HG03064 (cell line): ENCODE results near the gene LDLRAD2.
"Not testable (repeated sequence)": the region's sequence is repeated elsewhere in the genome, so short reads cannot be mapped to it uniquely, and the experiment has no call there.

Experiments used
- ATAC-seq: cut with Tn5 transposase; IDR thresholded peaks from one replicate; pipeline ENCODE4 v1.9.1; 2021; ENCODE audit warnings: low read depth; ENCODE audit not compliant: unreplicated experiment

Gene LDLRAD2

DNA sequence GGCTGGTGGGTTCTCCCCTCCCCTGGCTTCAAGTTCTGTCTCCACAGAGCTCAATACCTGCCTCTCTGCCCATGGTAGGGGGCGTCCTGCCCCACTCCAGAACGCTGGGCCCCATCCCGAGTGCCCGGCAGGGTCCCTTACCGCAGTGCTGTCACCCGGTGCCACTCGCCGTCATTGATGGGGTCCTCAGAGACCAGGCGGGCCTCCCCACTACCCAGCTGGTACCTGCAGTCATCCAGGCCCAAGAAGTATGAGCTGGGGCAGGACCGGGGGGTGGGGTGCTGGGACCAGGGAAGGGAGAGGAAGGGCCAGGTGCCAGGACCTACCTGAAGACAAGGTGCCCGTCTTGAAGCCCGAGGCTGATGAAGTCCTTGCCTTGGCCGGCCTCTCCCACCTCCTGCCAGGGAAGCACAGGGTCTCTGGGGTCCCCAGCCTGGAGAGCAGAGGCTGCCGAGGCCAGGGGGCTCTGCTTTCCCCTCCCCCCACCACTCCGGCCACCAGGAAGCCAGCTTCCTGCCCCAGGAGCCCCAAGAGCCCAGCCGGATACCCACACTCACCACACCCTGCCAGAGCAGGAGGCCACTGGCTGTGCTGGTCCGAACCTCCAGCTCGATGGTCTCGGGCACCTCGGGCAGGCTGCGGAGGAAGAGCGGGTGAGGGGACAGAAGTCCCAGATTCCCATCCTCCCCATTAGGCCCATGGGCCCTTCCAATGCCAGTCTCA is 12.1 kb downstream of the LDLRAD2 start:
- no peak for ATAC-seq

DNA sequence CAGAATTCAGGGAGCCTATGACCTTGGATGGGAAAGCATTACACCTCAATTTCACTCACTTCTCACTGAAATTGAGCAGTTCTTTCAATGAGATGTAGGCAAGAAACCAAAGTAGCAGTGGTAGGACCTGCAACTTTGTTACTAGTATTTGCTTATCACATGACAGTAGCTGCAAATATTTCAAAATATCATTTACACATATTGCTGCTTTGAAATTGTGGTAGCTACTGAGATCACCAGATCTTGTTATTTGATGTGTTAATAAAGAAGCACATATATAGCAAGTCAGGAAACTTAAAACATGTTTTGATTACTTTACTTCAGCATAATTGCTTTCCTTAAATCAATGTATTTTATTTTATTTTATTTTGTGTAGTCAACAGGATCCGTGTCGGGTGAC is 12.9 kb downstream of the LDLRAD2 start:
- no peak for ATAC-seq

DNA sequence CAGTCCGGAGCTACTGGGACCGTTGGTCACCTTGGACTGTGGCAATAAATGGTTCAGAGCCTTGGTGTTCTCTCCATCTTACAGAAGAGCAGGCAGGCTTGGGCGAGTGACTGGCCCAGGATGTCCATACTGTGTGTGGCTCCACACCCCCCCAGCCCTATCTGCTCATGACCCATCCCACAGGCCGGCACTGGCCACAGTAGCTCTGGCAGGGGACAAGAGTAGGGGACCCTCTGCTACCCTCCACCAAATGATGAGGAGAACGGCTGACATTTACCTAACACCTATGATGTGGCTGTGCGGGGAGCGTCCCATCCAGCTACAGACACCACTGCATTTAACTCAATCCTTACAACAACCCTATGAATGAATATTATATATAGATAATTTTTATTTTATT is 13.3 kb downstream of the LDLRAD2 start:
- ATAC-seq: no peak

DNA sequence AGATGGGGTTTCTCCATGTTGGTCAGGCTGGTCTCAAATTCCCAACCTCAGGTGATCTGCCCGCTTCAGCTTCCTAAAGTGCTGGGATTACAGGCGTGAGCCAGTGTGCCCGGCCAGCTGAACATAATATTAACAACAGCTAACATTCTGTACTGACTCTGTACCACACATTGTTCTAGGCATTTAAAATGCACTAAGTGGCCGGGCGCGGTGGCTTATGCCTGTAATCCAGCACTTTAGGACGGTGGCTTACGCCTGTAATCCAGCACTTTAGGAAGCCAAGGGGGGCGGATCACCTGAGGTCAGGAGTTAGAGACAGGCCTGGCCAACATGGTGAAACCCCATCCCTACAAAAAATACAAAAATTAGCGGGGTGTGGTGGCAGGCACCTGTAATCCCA is 14.6 kb downstream of the LDLRAD2 start:
- not testable (repeated sequence) for ATAC-seq

DNA sequence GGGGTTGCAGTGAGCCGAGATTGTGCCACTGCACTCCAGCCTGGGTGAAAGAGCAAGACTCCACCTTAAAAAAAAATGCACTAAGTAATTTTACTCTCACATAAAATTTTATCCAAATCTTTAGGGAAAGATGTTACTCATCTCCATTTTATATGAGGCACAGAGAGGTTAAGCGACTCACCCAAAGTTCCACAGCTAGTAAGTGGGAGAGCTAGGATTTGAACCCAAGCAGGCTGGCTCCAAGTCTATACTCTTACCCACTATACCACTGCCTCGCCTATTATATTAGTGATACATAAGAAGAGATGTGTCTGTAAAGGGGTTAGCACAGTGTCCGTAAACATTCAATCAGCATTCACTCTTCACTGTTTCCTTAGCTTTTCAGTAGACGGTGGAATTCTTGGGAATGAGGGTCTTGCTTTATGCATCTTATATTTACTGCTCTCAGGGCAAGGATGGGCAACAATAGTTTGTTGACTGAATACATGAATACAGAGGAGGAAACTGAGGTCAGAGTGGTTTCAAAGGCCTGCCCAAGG is 15.1 kb downstream of the LDLRAD2 start:
- no peak for ATAC-seq

DNA sequence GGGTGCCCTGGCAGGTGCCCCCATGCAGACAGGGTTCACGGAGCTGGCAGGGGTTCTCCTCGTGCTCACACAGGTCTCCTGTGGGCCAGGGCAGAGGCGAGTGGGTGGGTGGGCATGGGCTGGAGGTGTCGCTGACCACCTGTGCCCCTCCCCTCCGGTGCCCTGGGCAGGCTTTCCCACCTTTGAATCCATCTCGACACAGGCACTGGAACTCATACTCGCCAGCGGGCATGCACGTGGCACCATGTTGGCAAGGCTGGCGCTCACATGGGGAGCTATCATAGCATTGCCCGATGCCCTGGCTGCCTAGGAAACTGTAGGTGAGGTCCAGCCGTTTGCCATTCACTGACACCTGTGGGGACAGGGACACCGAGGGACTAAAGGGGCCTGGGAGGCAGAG is 16.0 kb downstream of the LDLRAD2 start:
- no peak for ATAC-seq

DNA sequence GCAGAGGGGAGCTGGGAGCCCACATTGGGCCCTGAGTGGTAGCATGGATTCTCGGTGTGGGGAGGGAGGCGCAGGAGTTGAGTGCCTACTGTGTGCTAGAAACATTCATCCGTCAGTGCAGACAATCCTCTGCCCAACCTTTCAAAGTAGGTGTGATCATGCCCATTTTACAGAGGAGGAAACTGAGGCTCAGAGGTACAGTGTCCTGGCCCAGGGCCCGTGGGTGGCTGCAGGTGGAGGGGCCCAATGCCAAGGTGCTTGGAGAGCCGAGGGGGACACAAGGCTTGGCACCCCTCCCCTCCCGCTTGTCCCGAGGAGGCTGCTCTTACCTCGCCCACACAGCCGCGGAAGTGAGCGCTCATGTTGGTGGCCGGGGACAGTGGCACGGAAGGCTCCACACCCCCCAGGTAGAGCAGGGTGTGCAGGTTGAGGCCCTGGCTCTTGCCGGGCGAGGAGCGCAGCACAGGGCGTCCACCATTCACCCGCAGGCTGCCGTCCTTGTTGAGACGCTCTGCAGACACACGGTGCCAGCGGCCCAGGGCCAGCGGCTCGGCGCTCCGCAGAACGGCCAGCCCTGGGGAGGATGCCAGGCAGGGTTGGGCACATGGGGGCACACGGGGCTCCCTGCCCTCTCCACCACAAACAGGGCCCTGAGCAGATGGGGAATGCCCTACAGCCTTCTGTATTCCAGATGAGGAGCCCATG is 16.6 kb downstream of the LDLRAD2 start:
- ATAC-seq: no peak

DNA sequence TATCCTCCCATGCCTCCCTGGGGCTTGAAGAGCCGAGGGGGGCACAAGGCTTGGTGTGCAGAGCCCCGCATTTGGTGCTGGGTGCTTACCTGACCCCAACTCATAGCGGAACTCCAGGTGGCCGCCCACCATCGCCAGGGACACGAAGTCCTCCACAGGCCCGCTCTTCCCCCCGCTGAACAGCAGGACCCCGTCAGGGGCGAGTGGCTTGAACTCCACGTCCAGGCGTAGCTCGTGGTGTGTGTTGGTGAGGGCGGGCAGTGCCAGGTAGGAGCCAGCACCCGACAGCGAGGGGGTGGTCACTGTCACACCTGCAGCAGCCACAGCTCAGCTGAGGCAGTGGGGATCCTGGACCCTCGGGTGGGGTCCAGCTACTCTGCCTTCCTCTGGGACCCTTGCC is 17.2 kb downstream of the LDLRAD2 start:
- no peak for ATAC-seq

DNA sequence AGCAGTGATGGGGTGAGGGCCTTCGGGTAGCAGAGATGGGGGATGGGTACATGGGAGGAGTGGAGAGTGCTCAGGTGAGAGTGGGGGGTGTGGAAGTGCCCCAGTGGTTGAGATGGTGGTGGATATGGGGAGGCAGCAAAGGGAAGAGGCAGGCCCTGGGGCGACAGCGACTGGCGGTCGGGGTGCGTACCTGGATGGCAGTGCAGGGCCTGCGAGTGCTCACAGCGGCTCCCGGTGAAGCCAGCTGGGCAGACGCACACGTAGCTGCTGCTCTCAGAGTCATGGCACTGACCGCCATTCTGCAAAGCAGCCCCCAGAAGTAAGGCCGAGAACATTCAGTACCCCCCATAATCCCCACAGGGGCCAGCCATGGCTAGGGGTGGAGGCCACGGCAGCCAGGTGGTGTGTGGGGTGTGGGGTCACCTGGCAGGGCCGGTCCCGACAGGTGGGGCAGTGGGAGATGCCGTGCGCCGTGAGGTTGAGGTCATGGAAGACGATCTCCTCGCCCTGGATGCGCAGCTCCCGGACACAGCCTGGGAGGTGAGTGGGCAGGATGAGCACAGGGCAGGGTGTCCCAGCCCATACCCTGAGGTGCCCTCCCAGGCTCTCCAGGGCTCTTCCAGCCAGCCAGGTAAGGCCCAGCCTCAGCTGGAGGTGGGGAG is 18.9 kb downstream of the LDLRAD2 start:
- ATAC-seq: no peak

DNA sequence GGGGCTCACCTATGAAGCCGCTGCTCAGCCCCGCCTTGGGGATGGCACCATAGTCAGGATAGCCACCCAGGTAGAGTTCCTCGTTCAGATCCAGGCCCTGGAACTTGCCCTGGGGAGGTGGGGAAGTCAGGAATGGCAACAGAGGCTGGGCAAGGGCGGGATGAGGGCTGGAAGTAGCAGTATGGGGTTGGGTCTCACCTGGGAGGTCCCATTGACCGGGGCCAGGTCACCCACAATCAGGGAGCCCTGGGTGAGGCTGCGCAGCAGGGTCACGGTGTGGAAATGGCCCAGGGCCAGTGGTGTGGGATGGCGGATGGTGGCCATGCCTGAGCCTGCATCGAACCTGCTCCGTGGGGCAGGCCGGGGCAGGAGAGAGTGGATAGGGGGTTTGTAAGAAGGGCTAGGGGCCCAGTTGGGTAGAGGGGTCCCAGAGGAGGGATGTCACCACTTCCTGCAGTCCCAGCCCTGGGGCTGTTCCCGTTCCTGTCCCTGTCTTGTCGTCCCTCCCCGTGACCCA is 19.4 kb downstream of the LDLRAD2 start:
- no peak for ATAC-seq

DNA sequence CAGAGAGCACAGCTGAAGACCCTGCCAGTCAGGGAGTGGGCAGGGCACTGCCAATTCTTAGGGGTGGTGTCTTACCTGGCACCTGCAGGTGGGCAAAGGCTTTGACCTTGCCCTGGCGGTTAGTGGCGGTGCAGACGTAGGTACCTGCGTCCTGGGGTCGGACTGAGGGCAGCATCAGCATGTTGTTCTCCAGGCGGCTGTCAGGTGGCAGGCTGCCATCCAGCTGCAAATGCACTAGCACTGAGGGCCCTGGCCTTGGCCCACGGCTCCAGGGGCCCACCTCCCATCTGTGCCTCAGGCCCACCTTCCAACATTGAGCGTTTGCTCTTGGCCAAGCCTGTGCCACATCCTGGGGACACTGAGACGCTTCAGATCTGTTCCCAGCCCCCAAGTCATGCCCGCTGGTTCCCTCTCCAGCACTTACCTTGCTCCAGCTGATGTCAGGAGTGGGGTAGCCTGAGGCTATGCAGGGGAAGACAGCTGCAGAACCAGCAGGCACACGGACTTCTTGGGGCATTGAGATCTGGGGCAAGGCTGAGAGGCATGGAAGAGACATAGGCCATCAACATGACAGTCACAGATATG is 21.4 kb downstream of the LDLRAD2 start:
- ATAC-seq: no peak

DNA sequence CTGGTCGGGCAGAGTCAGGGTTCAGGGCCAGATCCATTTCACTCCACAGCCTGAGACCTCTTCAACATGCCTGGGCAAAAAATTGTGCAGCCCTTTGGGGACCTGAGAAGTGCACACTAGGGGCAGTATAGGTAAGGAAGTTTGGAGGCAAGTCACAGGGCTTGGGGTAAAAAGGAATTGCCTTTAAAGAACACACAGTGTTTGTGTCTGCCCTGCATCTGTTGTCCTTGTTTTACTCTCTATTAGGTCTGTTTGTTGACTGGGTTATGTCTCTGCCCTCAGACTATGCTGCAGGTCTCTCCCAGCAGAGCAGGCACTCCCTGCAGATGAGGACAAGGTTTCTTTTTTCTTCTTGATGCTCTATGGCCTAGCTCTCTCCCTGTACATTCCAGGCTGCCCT is 22.0 kb downstream of the LDLRAD2 start:
- no peak for ATAC-seq

DNA sequence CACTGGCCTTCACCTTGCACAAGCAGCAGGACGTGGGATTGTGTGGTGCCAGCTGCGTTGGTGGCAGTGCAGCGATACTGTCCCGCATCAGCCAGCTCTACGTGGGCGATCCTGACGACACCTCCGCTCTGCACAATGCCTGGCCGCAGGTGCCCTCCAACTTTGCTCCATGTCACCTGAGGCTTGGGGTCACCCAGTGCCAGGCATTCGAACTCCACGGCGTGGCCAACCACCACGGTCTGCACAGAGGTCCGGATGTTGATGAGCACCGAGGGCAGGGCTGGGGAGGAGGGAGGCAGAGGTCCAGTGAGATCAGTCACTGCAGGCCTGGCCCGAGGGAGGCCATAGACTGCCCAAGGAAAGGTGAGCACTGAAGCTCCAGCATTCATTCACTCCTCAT is 22.6 kb downstream of the LDLRAD2 start:
- ATAC-seq: no peak

DNA sequence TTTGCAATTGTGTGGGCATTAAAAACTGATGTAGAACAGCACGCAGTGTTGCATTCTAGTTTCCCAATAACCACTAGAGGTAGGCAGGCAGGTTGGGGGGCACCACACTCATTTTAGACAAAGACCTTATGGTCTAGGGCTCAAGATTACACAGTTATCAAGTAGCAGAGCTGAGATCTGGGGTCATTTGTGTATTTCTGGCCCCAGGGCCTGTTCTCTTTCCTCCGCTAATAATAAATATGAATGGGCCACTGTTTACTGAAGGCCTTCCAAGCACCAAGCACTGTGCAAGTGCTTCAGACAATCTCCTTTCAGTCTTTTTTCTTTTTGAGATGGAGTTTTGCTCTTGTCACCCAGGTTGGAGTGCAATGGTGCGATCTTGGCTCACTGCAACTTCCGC is 23.9 kb downstream of the LDLRAD2 start:
- no peak for ATAC-seq

DNA sequence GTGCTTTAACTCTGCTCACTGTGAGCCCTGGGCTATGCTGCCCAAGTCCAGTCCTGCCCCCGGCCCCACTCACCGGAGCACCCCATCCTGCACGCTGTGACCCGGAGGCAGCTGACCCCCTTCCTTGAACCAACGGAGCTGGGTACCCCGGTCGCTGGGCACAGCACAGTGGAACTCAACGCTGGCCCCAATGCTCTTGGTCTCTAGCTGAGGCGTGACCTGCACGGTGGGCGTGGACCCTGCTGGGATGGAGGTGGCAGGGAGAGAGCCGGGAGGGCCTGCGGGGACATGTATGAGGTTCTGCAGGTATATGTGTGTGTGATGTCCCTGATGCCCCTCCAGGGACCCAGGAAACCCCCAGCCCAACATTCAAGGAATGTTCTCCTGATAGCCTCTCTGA is 24.7 kb downstream of the LDLRAD2 start:
- ATAC-seq: no peak

DNA sequence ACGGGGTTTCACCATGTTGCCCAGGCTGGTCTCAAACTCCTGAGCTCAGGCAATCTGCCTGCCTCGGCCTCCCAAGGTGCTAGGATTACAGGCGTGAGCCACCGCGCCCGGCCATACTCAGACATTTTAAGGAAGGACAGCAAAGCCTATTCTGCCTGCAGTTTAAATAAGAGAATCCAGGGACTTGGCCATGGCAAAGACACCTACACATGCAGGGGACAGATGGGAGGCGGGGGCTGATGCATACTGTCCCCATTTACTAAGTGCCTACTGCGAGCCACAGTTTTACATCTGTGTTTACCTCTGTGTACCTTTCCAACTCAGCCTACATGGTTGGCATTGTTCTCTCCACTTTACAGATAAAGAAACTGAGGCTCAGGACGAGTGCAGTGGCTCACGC is 25.4 kb downstream of the LDLRAD2 start:
- no peak for ATAC-seq

DNA sequence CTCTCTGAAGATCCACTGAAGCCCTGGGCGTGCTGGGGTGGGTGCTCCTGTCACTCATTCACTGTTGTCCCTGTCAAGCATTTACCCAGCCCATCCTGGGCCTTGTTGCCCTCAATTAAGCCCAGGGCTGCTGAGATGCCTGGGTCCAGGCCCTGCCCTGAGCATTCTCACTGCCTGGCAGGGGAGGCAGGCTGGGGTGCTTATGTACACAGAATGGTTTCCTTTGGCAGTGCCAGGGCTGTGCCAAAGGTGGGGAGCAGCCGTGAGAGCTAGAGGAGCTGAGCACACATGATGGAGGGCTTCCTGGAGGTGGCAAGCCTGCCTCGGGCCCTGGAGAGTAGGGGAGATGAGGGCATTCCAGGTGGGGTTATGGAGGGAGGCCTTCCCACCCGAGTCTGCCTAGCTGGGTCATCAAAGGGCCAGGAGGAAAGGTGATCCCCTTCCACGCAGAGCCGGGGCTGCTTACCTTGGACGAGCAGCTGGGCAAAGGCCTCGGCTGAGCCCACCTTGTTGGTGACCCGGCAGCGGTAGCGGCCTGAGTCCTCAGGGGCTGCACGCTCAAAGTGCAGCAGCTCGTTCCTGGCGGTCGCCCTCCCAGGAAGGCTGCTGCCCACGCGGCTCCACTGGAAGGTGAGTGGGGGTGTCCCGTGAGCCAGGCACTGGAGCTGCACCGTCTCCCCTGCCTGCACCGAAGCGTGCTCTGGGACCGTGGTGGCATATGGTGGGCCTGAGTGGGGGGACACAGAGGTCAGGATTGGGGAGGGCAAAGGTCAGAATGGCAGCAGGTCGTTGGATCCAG is 26.5 kb downstream of the LDLRAD2 start:
- no peak for ATAC-seq

DNA sequence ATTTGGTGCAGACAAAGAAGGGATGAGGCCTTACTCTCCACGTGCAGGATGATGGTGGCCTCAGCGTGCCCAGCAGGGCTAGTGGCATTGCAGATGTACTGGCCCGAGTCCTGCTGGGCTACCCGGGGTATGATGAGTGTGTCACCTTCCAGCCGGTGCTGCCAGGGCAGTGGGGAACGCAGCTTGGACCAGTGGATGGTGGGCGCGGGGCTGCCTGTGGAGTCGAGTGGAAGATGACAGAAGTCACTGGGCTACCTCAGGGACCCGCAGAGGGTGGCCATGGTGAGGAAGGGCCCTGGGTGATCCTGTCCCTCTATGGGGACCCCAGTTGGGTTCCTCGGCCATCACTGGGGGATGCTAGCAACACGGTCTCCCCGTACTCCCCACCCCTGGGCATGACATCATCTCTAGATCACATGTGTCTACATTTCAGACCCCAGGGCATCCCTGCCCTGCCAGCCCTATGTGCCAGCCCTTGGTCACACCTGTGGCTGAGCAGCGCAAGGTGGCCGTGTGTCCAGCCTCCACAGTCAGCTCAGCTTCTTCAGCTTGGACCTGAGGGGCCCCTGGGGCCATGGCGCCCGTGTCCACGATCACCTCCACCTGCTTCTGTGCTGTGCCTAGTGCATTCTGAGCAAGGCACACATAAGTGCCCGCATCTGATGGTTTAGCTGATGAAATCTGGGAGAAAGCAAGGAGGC is 27.4 kb downstream of the LDLRAD2 start:
- ATAC-seq: no peak

DNA sequence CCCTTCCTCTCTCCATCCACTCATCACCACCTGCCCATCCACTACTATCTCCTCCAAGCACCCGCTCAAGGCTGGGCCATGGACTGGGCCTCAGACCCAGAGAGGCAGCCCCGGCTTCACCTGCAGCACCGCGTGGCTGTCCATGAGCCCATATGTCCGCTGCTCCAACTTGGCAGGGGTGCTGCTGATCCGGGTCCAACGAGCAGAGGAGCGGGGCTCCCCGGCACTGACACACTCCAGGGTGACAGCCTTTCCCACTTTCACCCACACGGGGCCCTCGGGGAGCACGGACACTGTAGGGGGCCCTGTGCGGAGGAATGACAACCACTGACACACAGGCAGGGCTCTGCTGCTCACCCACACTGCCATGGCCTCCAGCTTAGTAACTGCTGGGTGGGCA is 28.9 kb downstream of the LDLRAD2 start:
- no peak for ATAC-seq
